ENCODE results near the gene ETS1. TPM values are rescaled to one million over a fixed set of nuclear protein-coding genes. Genes with fewer than 3 reads are reported as not detected.
A peak's percentile ranks its signal among the peaks of the same experiment; 100 is the strongest.
"Not testable (repeated sequence)": the region's sequence is repeated elsewhere in the genome, so short reads cannot be mapped to it uniquely, and the experiment has no call there.

The ETS1 gene
- total RNA-seq, 1 donor from 2014 or later = 45.3 TPM

DNA sequence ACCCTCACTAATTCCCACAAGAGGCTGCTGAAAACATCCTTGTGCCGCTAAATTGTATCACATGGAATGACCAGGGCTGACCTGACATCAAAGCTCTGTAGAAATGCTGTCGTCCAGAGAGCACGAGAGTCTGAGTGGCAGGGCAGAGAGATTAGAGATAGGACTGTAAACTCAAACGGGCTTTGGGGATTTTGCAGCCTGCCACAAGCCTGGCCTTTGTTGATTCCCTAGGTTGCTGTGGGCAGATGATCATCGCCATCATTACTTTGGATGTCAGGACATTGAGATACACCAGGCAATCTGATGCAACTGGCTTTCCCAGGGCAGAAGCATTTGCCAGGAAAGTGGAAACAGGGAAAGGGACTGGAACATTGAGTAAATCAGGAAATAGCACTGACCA lies 131.6 kb downstream of the ETS1 start:
- DNase-seq = no peak
- H3K4me3 ChIP-seq = no peak overlapping the region
- peaks cover 82% of the 10 kb centered on the region for H3K4me1 ChIP-seq
- peak overlapping the region; percentile 67 for H3K27ac ChIP-seq (replicated peaks)
- H3K9me3 ChIP-seq (replicated peaks) = no peaks in the 10 kb centered on the region
- TF ChIP-seq, protein P1, sequence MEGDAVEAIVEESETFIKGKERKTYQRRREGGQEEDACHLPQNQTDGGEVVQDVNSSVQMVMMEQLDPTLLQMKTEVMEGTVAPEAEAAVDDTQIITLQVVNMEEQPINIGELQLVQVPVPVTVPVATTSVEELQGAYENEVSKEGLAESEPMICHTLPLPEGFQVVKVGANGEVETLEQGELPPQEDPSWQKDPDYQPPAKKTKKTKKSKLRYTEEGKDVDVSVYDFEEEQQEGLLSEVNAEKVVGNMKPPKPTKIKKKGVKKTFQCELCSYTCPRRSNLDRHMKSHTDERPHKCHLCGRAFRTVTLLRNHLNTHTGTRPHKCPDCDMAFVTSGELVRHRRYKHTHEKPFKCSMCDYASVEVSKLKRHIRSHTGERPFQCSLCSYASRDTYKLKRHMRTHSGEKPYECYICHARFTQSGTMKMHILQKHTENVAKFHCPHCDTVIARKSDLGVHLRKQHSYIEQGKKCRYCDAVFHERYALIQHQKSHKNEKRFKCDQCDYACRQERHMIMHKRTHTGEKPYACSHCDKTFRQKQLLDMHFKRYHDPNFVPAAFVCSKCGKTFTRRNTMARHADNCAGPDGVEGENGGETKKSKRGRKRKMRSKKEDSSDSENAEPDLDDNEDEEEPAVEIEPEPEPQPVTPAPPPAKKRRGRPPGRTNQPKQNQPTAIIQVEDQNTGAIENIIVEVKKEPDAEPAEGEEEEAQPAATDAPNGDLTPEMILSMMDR (IDR thresholded peaks at IDR 0.05; ENCODE audit: borderline replicate concordance) = no peak
- H3K27me3 ChIP-seq (ENCODE audit: low read depth) = no peaks in the 10 kb centered on the region
- intact Hi-C loops (cut with micrococcal nuclease) = no loop called here
- peaks cover 32% of the 10 kb centered on the region for H3K36me3 ChIP-seq

DNA sequence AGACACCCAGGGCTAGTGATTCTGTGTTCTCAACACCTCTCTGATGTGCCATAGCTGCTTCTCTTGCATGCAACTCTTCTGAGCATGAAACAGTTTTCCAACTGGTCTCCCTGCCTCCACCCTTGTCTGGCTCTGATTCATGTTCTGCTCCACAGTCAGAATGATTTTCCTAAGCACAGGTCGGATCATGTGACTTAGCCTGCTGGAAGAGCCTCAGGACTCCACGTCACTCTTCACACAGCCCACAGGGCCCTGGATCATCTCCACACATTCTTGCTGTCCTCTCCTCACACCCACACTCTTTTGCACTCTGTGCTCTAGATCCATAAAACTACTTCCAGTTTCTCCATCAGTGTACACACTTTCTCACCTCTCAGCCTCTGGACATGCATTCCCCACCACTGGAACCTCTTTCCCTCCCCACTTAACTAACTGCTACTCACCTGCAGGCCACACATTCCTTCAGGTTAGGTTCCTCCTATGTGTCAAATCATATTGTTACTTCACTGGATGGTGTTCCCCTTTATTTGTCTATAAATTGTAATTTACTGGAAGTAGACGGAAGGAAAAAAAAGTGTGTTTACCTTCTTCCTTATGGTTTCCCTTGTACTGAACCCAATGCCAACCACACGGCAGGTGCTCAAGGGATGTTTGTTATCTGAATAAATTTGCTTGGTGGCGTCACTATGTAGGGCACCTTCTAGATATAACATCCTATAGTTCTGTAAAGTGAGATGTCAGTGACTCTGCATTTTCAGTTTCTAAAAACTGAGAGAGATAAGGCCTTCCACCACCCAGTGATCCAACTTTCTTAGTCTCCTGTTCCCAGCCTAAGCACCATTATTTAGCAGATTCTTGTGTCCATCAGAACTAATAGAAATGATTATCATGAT lies 133.7 kb downstream of the ETS1 start:
- TF ChIP-seq, protein P1 (IDR thresholded peaks at IDR 0.05; ENCODE audit: borderline replicate concordance) = no peak
- peak; percentile 60 for DNase-seq
- H3K4me3 ChIP-seq = no peak overlapping the region
- H3K27ac ChIP-seq (replicated peaks) = peak overlapping the region; percentile 80
- H3K9me3 ChIP-seq (replicated peaks) = no peaks in the 10 kb centered on the region
- H3K36me3 ChIP-seq = peaks cover 19% of the 10 kb centered on the region
- H3K27me3 ChIP-seq (ENCODE audit: low read depth) = no peaks in the 10 kb centered on the region
- intact Hi-C loops (cut with micrococcal nuclease) = no loop called here
- H3K4me1 ChIP-seq = peaks cover 71% of the 10 kb centered on the region

DNA sequence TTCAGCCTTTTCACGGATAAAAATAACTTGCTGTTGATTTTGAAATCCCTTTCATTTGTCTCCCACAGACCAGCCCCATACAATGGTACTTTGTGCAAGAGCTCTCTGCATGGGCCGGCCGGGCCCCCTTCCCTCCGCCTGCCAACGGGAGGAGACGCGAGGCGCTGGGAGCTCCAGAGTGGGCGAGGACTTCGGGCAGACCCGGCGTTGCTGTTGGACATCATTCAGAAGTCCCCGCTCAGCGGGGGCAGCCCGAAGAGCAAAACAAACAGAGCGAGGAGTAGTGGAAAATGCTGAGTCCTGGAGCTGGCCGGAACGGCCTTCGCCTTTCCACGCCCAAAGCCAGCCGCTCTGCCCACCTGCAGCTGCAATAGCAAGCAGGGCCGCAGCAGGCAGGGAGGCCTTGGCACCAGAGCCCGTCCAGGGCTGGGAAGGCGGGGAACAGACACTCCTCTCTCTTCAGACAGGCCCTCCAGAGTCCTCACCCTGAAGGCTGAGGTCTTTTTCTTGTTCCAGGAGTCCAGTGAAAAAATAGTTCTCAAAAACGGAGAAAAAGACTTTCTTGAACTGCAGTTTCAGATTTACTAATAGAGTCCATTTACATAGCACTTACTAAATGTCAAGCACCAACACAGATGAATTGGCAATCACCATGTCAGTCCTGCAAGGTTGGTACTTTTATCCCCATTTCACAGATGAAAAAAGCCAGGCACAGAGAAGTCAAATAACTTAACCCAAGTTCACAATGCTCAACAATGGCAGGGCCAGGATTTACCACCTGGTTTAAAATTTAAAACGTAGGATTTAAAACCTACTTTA lies 135.5 kb downstream of the ETS1 start:
- no peaks in the 10 kb centered on the region for H3K27me3 ChIP-seq (ENCODE audit: low read depth)
- peaks cover 53% of the 10 kb centered on the region for H3K4me1 ChIP-seq
- DNase-seq = peak; percentile 62
- peaks cover 3% of the 10 kb centered on the region for H3K36me3 ChIP-seq
- peak overlapping the region; percentile 54 for H3K4me3 ChIP-seq
- peak overlapping the region; percentile 80 for H3K27ac ChIP-seq (replicated peaks)
- TF ChIP-seq, protein P1 (IDR thresholded peaks at IDR 0.05; ENCODE audit: borderline replicate concordance) = no peak
- intact Hi-C loops (cut with micrococcal nuclease) = no loop called here
- peaks cover 3% of the 10 kb centered on the region for H3K9me3 ChIP-seq (replicated peaks)

DNA sequence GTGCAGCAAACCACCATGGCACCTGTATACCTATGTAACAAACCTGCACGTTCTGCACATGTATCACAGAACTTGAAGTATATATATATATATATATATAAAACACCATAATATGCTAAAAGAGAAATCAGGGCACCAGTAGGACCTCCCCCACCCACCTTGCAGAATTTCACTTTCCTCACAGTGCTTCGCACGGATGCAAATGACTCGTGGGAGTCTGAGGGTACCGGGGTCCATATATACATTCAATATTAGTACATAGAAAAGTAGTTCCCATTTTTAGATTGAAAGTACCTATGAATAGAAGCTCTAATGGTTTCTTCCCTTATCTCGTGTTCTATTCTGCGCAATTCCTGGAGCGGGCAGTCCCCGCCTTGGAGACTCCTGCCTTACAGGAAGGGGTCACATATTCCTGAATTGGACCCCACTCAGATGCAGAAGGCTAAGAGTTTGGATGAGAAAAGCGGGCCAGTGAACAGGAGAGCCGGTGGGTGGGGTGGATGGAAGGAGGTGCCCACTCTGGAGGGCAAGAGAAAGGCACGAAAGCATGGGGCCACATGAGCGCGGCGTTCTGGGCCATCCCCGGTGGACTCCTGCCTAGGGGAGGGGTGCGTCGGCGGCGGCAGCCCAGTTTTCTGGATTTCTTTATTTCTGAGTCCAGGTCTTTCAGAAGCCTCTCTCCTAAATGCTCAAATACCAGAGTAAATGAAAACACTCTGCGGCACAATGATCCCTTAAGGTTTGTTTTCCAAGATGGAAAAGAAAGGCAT lies 136.3 kb downstream of the ETS1 start:
- H3K4me3 ChIP-seq = peak overlapping the region; percentile 54
- DNase-seq = no peak
- no peaks in the 10 kb centered on the region for H3K36me3 ChIP-seq
- peaks cover 45% of the 10 kb centered on the region for H3K4me1 ChIP-seq
- peaks cover 7% of the 10 kb centered on the region for H3K9me3 ChIP-seq (replicated peaks)
- TF ChIP-seq, protein P1 (IDR thresholded peaks at IDR 0.05; ENCODE audit: borderline replicate concordance) = no peak
- intact Hi-C loops (cut with micrococcal nuclease) = no loop called here
- H3K27me3 ChIP-seq (ENCODE audit: low read depth) = no peaks in the 10 kb centered on the region
- peak overlapping the region; percentile 80 for H3K27ac ChIP-seq (replicated peaks)

DNA sequence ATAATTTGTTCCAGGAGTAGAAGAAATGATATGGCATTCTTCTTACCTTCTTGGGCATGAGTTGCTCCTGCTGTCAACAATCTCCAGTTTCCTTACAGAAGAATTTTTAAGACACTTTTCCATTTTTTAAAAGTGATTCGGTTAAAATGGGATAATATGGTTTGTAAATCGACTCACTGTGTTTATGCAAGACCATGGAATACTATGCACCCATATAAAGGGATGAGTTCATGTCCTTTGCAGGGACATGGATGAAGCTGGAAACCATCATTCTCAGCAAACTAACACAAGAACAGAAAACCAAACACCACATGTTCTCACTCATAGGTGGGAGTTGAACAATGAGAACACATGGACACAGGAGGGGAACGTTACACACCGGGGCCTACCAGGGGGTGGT lies 136.9 kb downstream of the ETS1 start:
- peaks cover 38% of the 10 kb centered on the region for H3K4me1 ChIP-seq
- H3K36me3 ChIP-seq; DNase-seq; H3K4me3 ChIP-seq; intact Hi-C loops (cut with micrococcal nuclease); H3K9me3 ChIP-seq (replicated peaks); H3K27ac ChIP-seq (replicated peaks); H3K27me3 ChIP-seq (ENCODE audit: low read depth): not testable (repeated sequence)

All from left ventricle myocardium inferior (tissue), 1 donor.